ACC112 (cell line): Measurements from ENCODE around the gene MYPN.

Experiments used
- H2AFZ ChIP-seq: fragments of 200-600 bp; sonication (generic); one replicate; pipeline ENCODE4 v1.6.0; 2017; ENCODE audit warnings: antibody characterized with exemption, low read length; ENCODE audit not compliant: unreplicated experiment
- H3K27ac ChIP-seq: fragments of 200-600 bp; sonication (generic); 2 replicates; pipeline ENCODE4 v1.5.1; 2014; ENCODE audit warnings: low read depth, mild to moderate bottlenecking, antibody characterized with exemption, low read length, moderate library complexity
- H3K27me3 ChIP-seq: fragments of 200-600 bp; sonication (generic); 2 replicates; pipeline ENCODE4 v1.6.1; 2014; ENCODE audit warnings: mild to moderate bottlenecking, antibody characterized with exemption, low read length, moderate library complexity, mixed read lengths; ENCODE audit not compliant: insufficient read depth
- H3K36me3 ChIP-seq: fragments of 200-600 bp; sonication (generic); 2 replicates; pipeline ENCODE4 v1.6.1; 2016; ENCODE audit warnings: mild to moderate bottlenecking, antibody characterized with exemption, low read length, moderate library complexity, mixed read lengths; ENCODE audit not compliant: insufficient read depth
- H3K4me1 ChIP-seq: fragments of 200-600 bp; sonication (generic); one replicate; pipeline ENCODE4 v1.6.1; 2016; ENCODE audit warnings: low read length, mixed read lengths; ENCODE audit not compliant: insufficient read depth, unreplicated experiment, control insufficient read depth
- H3K4me3 ChIP-seq: fragments of 200-600 bp; sonication (generic); 2 replicates; pipeline ENCODE4 v1.5.1; 2014; ENCODE audit warnings: mild to moderate bottlenecking, low read depth, low read length
- H3K79me2 ChIP-seq: fragments of 200-600 bp; sonication (generic); one replicate; pipeline ENCODE4 v1.6.0; 2016; ENCODE audit warnings: low read length; ENCODE audit not compliant: control insufficient read depth, unreplicated experiment, insufficient read depth

MYPN gene

GRCh38 chr10:68108051-68108450, 1.2 kb upstream of the MYPN start:
- H3K4me1 ChIP-seq = peaks cover 63% of the 10 kb centered on the region
- peaks cover 14% of the 10 kb centered on the region for H3K79me2 ChIP-seq
- H2AFZ ChIP-seq = no peak overlapping the region
- H3K27me3 ChIP-seq = no peaks in the 10 kb centered on the region
- peak overlapping the region; percentile 73 for H3K4me3 ChIP-seq
- no peaks in the 10 kb centered on the region for H3K36me3 ChIP-seq
- H3K27ac ChIP-seq = peak overlapping the region; percentile 12; the same call in 1 of the 2 replicates

GRCh38 chr10:68108653-68109052, 635 bp upstream of the MYPN start:
- no peak overlapping the region for H3K27ac ChIP-seq
- H3K79me2 ChIP-seq = peaks cover 14% of the 10 kb centered on the region

GRCh38 chr10:68110027-68110426, 739 bp downstream of the MYPN start:
- no peaks in the 10 kb centered on the region for H3K27me3 ChIP-seq
- H3K27ac ChIP-seq = 0 out of 2 replicates have a peak overlapping the region, but pooled peaks have one; percentile 14
- H2AFZ ChIP-seq = no peak overlapping the region
- peaks cover 14% of the 10 kb centered on the region for H3K79me2 ChIP-seq
- H3K4me1 ChIP-seq = peaks cover 47% of the 10 kb centered on the region
- no peaks in the 10 kb centered on the region for H3K36me3 ChIP-seq
- H3K4me3 ChIP-seq = peak overlapping the region; percentile 14; the same call in 1 of the 2 replicates

More at GRCh38 chr10:68108653-68109052, 635 bp upstream of the MYPN start:
- Histone ChIP-seq H3K4me1 (peaks cover 57% of the 10 kb centered on the region), H3K27me3 (no peaks in the 10 kb centered on the region), H3K4me3 (no peak overlapping the region; the same call in 1 of the 2 replicates), H2AFZ (no peak overlapping the region), H3K36me3 (no peaks in the 10 kb centered on the region)

- no peak overlapping the region for H3K4me3 ChIP-seq
- peaks cover 34% of the 10 kb centered on the region for H3K4me1 ChIP-seq
- no peaks in the 10 kb centered on the region for H3K27me3 ChIP-seq
- H2AFZ ChIP-seq = no peak overlapping the region
- H3K36me3 ChIP-seq = no peaks in the 10 kb centered on the region
- H3K79me2 ChIP-seq = peaks cover 14% of the 10 kb centered on the region
- no peak overlapping the region for H3K27ac ChIP-seq
Observed at GRCh38 chr10:68111584-68111983, 2.3 kb downstream of the MYPN start.

GRCh38 chr10:68112837-68113236, 3.5 kb downstream of the MYPN start:
- Histone ChIP-seq H3K27me3 (no peaks in the 10 kb centered on the region), H3K79me2 (peaks cover 9% of the 10 kb centered on the region), H3K27ac (no peak overlapping the region), H2AFZ (no peak overlapping the region), H3K4me3 (no peak overlapping the region), H3K4me1 (peaks cover 30% of the 10 kb centered on the region), H3K36me3 (no peaks in the 10 kb centered on the region)

- Histone ChIP-seq H3K4me1 (no peaks in the 10 kb centered on the region), H3K27me3 (no peaks in the 10 kb centered on the region), H3K4me3 (no peak overlapping the region), H3K36me3 (peaks cover 9% of the 10 kb centered on the region; the same call in 1 of the 2 replicates), H3K79me2 (no peaks in the 10 kb centered on the region), H2AFZ (no peak overlapping the region), H3K27ac (no peak overlapping the region)
Observed at GRCh38 chr10:68118657-68119056, 9.4 kb downstream of the MYPN start.

- peaks cover 9% of the 10 kb centered on the region; the same call in 1 of the 2 replicates for H3K36me3 ChIP-seq
- H3K79me2 ChIP-seq = no peaks in the 10 kb centered on the region
- no peaks in the 10 kb centered on the region for H3K4me1 ChIP-seq
- H3K4me3 ChIP-seq = no peak overlapping the region
- no peak overlapping the region for H3K27ac ChIP-seq
- peak overlapping the region; percentile 78 for H2AFZ ChIP-seq
- H3K27me3 ChIP-seq = no peaks in the 10 kb centered on the region
Observed at GRCh38 chr10:68121020-68121743, 11.9 kb downstream of the MYPN start.

GRCh38 chr10:68121852-68122251, 12.6 kb downstream of the MYPN start:
- Histone ChIP-seq H3K4me3 (no peak overlapping the region), H3K27me3 (no peaks in the 10 kb centered on the region), H3K4me1 (no peaks in the 10 kb centered on the region), H2AFZ (peak overlapping the region; percentile 78), H3K79me2 (no peaks in the 10 kb centered on the region), H3K36me3 (peaks cover 9% of the 10 kb centered on the region; the same call in 1 of the 2 replicates), H3K27ac (no peak overlapping the region)

- no peak overlapping the region for H3K4me3 ChIP-seq
- no peaks in the 10 kb centered on the region for H3K79me2 ChIP-seq
- peaks cover 5% of the 10 kb centered on the region for H3K4me1 ChIP-seq
- no peaks in the 10 kb centered on the region for H3K27me3 ChIP-seq
- H3K36me3 ChIP-seq = peaks cover 9% of the 10 kb centered on the region; the same call in 1 of the 2 replicates
- no peak overlapping the region for H2AFZ ChIP-seq
- no peak overlapping the region for H3K27ac ChIP-seq
Observed at GRCh38 chr10:68124718-68125117, 15.4 kb downstream of the MYPN start.

GRCh38 chr10:68125772-68126171, 16.5 kb downstream of the MYPN start:
- Histone ChIP-seq H3K79me2 (no peaks in the 10 kb centered on the region), H3K36me3 (peaks cover 9% of the 10 kb centered on the region; the same call in 1 of the 2 replicates), H3K4me1 (peaks cover 5% of the 10 kb centered on the region), H3K27me3 (no peaks in the 10 kb centered on the region), H3K27ac (no peak overlapping the region), H3K4me3 (no peak overlapping the region), H2AFZ (no peak overlapping the region)

- peak overlapping the region; percentile 6 for H2AFZ ChIP-seq
- peaks cover 9% of the 10 kb centered on the region for H3K4me1 ChIP-seq
- H3K79me2 ChIP-seq = no peaks in the 10 kb centered on the region
- no peaks in the 10 kb centered on the region for H3K36me3 ChIP-seq
- no peak overlapping the region for H3K27ac ChIP-seq
- no peaks in the 10 kb centered on the region for H3K27me3 ChIP-seq
- no peak overlapping the region for H3K4me3 ChIP-seq
Observed at GRCh38 chr10:68128015-68128414, 18.7 kb downstream of the MYPN start.
